H1 (cell line): Measurements from ENCODE around the gene LHPP. TPM values are rescaled to one million over a fixed set of nuclear protein-coding genes. Genes with fewer than 3 reads are reported as not detected.

Experiments used
- SP1 ChIP-seq: IDR thresholded peaks from 2 replicates; pipeline ENCODE4 v1.6.1; 2011; ENCODE audit warnings: low read depth, low read length
- polyA plus RNA-seq, 7 experiments: library from polyadenylated mRNA; depleted of rRNA in 3 of 7; stranded (reverse) in 5 of 7; unstranded in 2 of 7; fragments of >200 nt in 5 of 7; fragments of 200-250 nt in 2 of 7; gene quantifications; 1 replicate in 5 of 7; 2 replicates in 1 of 7; 4 replicates in 1 of 7; pipeline versions ENCODE4 v1.2.1 to v1.2.3, GENCODE V29; 2011 to 2013; ENCODE audit warnings: missing spikeins in 2 of 7, mixed read lengths in 2 of 7
- total RNA-seq: library from RNA; stranded (reverse); fragmentation: NEBNext Ultra II Directional; extraction: Animal tissue kit (Norgen Biotek cat#: 25700); gene quantifications from 2 replicates; pipeline ENCODE4 v1.2.1, GENCODE V29; 2021

The LHPP gene
- total and polyA plus RNA-seq, 2 of the 8 experiments (the other 6 are each of a cell fraction or from before 2014, with no cell fraction given): 26.0 to 45.0 TPM

DNA sequence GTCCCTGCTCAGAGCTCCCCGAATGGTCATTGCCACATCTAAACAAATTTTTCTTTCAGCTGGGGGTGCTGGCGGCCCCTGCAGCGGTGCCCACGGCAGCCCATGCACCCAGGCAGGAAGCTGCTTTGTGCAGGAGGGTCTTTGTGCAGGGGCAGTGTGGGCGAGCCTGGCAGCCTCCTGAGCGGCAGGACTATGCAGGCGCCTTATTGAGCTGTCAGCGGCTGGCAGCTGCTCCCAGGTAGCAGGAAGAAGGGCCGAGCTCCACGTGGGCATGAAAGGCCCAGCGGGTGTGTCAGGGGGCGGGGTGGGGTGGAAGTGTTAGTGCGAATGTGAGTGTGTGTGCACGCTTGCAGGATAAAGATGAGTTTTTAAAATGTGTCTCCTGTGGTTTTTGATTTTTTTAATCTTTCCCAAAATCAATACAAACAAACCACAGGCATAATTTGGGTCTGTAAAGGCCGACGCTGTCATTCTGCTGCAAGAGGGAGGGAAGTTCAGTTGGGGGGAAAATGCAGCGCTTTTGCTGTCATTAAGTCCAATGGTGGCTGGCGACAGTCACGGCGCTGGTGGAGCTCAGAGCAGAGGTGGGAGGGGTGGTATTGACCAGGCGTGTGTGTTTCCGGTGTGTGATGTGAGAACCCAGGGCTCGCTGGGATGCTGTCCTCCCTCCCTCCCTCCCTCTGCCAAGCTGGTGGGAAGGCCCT is 83.9 kb downstream of the LHPP start (continued):
- TF ChIP-seq SP1: no peak
